C4-2B (cell line): ENCODE results near the gene SNAPC4.

Experiments
- ZFX ChIP-seq: fragments of 450-650 bp; IDR thresholded peaks from 2 replicates; pipeline ENCODE4 v1.6.1; 2017
- TF ChIP-seq, protein P1 (sequence below): fragments of 450-650 bp; conservative IDR thresholded peaks from 2 replicates; pipeline ENCODE4 v1.5.1; 2017; ENCODE audit warnings: mild to moderate bottlenecking

GRCh38 chr9:136429075-136429628 is 29.2 kb upstream of the SNAPC4 start:
- TF ChIP-seq, protein P1, sequence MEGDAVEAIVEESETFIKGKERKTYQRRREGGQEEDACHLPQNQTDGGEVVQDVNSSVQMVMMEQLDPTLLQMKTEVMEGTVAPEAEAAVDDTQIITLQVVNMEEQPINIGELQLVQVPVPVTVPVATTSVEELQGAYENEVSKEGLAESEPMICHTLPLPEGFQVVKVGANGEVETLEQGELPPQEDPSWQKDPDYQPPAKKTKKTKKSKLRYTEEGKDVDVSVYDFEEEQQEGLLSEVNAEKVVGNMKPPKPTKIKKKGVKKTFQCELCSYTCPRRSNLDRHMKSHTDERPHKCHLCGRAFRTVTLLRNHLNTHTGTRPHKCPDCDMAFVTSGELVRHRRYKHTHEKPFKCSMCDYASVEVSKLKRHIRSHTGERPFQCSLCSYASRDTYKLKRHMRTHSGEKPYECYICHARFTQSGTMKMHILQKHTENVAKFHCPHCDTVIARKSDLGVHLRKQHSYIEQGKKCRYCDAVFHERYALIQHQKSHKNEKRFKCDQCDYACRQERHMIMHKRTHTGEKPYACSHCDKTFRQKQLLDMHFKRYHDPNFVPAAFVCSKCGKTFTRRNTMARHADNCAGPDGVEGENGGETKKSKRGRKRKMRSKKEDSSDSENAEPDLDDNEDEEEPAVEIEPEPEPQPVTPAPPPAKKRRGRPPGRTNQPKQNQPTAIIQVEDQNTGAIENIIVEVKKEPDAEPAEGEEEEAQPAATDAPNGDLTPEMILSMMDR = no peak
- TF ChIP-seq ZFX = no peak
